Activated T-helper 17 cell treated with anti-CD3 and anti-CD28 coated beads, Interleukin-2, amount 50 U/mL, for 72 hours (primary cell): ENCODE data around the gene KEAP1. TPM values are rescaled to one million over a fixed set of nuclear protein-coding genes. Genes with fewer than 3 reads are reported as not detected.
"Not testable (repeated sequence)": the region's sequence is repeated elsewhere in the genome, so short reads cannot be mapped to it uniquely, and the experiment has no call there.

ENCODE experiments used
- ATAC-seq: fragments of 150-1000 bp; cut with Tn5 transposase; replicated peaks from 2 replicates; pipeline ENCODE4 v1.10.0; 2021; ENCODE audit warnings: mild to moderate bottlenecking, moderate library complexity
- H3K27ac Mint-ChIP-seq: one replicate; pipeline ENCODE4 v1.8.0; 2022; ENCODE audit warnings: mixed read lengths
- H3K27me3 Mint-ChIP-seq: one replicate; pipeline ENCODE4 v1.8.0; 2022; ENCODE audit warnings: mixed read lengths
- H3K36me3 Mint-ChIP-seq: one replicate; pipeline ENCODE4 v1.8.0; 2022; ENCODE audit warnings: low read depth, mild to moderate bottlenecking, mixed read lengths
- H3K4me1 Mint-ChIP-seq: one replicate; pipeline ENCODE4 v1.8.0; 2022; ENCODE audit warnings: mixed read lengths
- H3K4me3 Mint-ChIP-seq: one replicate; pipeline ENCODE4 v1.8.0; 2022; ENCODE audit warnings: mild to moderate bottlenecking, mixed read lengths
- H3K9me3 Mint-ChIP-seq: one replicate; pipeline ENCODE4 v1.8.0; 2022; ENCODE audit warnings: mixed read lengths
- total RNA-seq, 2 donors: library from RNA; stranded (reverse); gene quantifications; one replicate each; pipeline ENCODE4 v1.2.3, GENCODE V29; 2022

The KEAP1 gene
- total RNA-seq, 2 donors from 2014 or later, result 71.5 to 99.6 TPM

DNA sequence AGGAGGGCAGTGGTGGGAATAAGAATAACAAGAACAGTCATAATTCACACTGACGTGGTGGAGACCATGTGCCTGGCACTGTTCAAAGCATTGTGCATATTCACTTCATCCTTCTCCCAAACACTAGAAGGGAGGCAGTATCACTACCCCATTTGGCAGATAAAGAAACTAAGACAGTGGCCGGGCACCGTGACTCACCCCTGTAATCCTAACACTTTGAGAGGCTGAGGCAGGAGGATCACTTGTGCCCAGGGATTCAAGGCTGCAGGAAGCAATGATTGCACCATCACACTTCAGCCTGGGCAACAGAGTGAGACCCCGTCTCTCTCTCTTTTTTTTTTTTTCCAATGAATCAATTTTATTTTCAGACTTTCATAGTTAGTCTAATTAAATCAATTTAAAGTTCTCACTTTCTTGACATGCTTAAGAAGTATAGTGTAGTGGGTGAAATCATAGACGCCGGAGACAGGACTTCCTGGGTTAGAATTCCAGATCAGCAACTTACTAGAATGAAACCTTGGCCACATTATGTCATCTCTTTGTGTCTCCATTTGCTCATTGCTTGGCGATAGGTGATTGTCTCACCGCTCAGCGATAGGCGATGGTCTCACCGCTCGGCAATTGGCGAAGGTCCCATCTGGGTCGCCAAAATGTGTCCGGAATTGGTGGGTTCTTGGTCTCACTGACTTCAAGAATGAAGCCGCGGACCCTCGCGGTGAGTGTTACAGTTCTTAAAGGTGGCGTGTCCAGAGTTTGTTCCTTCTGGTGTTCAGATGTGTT, 35.2 kb upstream of the KEAP1 start:
- Mint-ChIP-seq H3K27me3 (peaks cover 8% of the 10 kb centered on the region), H3K27ac (no peak overlapping the region), H3K9me3 (no peaks in the 10 kb centered on the region), H3K4me3 (no peak overlapping the region), H3K4me1 (no peaks in the 10 kb centered on the region), H3K36me3 (no peaks in the 10 kb centered on the region)
- ATAC-seq, result no peak

GRCh38 chr19:10537668-10538067, 34.5 kb upstream of the KEAP1 start:
- Mint-ChIP-seq H3K36me3 (no peaks in the 10 kb centered on the region), H3K4me3 (no peak overlapping the region), H3K27me3 (peaks cover 8% of the 10 kb centered on the region), H3K4me1 (no peaks in the 10 kb centered on the region), H3K27ac (no peak overlapping the region), H3K9me3 (no peaks in the 10 kb centered on the region)
- ATAC-seq, result no peak

GRCh38 chr19:10535613-10536012, 32.5 kb upstream of the KEAP1 start:
- ATAC-seq, result no peak
- H3K4me1 Mint-ChIP-seq, result no peaks in the 10 kb centered on the region
- H3K27me3 Mint-ChIP-seq, result peaks cover 8% of the 10 kb centered on the region
- H3K4me3 Mint-ChIP-seq, result no peak overlapping the region
- H3K27ac Mint-ChIP-seq, result no peak overlapping the region
- no peaks in the 10 kb centered on the region for H3K36me3 Mint-ChIP-seq
- no peaks in the 10 kb centered on the region for H3K9me3 Mint-ChIP-seq

DNA sequence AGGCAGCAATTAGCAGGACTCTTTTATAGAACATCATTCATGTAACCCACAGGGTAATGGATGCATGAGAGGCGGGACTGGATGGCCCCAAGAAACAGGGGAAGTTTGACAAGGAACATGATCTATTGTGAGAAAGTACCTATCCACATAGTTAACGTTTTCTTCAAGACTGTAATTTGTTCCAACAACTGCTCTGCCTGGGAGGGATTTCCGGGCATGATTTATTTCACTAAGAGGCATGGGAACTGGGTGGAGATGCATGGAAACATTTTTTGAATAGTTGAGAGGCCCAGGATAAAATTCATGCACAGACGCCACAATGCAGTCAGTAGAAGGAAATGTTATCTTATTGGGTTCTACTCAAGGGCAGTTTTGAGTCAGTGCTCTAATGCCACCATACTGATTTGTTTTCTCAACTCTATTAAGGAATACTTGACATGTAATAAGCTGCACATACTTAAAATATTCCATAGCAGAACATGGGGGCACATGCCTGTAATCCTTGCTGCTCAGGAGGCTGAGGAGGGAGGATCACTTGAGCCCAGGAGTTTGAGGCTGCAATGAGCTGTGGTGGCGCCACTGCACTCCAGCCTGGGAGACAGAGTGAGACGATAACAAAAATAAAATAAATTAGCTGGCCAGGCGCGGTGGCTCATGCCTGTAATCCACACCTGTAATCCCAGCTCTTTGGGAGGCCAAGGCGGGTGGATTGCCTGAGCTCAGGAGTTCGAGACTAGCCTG, 30.7 kb upstream of the KEAP1 start:
- H3K27ac Mint-ChIP-seq, result no peak overlapping the region
- H3K36me3 Mint-ChIP-seq, result no peaks in the 10 kb centered on the region
- peaks cover 8% of the 10 kb centered on the region for H3K27me3 Mint-ChIP-seq
- no peak for ATAC-seq
- H3K4me1 Mint-ChIP-seq, result no peaks in the 10 kb centered on the region
- H3K9me3 Mint-ChIP-seq, result no peaks in the 10 kb centered on the region
- H3K4me3 Mint-ChIP-seq, result no peak overlapping the region

DNA sequence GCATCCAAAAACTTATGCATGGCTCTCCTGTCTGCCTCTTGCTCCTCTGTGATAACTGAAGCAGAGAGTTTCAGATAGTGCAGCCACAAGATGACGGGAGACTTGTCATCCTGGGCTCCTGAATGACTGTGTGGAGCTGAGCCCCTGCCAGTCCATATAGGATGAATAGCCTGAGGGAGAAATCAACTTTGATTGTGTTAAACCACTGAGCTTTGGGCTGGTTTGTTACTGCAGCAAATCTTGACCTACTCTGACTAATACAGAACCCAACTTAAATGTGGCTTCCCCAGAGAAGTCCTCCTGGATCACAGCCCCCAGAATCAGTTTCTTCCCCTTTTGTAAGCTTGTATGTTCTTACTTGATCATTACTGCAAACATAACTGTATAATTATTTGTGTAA, 29.3 kb upstream of the KEAP1 start:
- H3K4me1 Mint-ChIP-seq, result no peaks in the 10 kb centered on the region
- no peaks in the 10 kb centered on the region for H3K9me3 Mint-ChIP-seq
- ATAC-seq, result peak; percentile 52
- peaks cover 5% of the 10 kb centered on the region for H3K27me3 Mint-ChIP-seq
- no peak overlapping the region for H3K4me3 Mint-ChIP-seq
- no peaks in the 10 kb centered on the region for H3K36me3 Mint-ChIP-seq
- H3K27ac Mint-ChIP-seq, result no peak overlapping the region

- not testable (repeated sequence) for H3K27ac Mint-ChIP-seq, ATAC-seq, H3K4me1 Mint-ChIP-seq, H3K27me3 Mint-ChIP-seq, H3K9me3 Mint-ChIP-seq, H3K4me3 Mint-ChIP-seq, H3K36me3 Mint-ChIP-seq
These were observed 23.7 kb upstream of the KEAP1 start for GRCh38 chr19:10526887-10527286.

DNA sequence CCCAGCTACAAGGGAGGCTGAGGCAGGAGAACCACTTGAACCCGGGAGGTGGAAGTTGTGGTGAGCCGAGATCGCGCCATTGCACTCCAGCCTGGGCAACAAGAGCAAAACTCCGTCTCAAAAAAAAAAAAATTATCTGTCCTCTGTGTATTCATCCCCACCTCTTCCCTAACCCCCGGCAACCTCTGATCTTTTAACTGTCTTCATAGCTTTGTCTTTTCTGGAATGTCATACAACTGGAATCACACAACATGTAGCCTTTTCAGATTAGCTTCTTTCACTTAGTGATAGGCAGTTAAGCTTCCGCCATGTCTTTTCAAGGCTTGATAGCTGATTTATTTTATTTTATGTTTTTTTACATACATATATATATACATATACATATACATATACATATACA, 22.5 kb upstream of the KEAP1 start:
- no peak overlapping the region for H3K27ac Mint-ChIP-seq
- H3K4me1 Mint-ChIP-seq, result no peaks in the 10 kb centered on the region
- H3K36me3 Mint-ChIP-seq, result no peaks in the 10 kb centered on the region
- ATAC-seq, result no peak
- H3K9me3 Mint-ChIP-seq, result no peaks in the 10 kb centered on the region
- peaks cover 3% of the 10 kb centered on the region for H3K27me3 Mint-ChIP-seq
- H3K4me3 Mint-ChIP-seq, result no peak overlapping the region

GRCh38 chr19:10523135-10523636, 20.0 kb upstream of the KEAP1 start:
- H3K9me3 Mint-ChIP-seq, result no peaks in the 10 kb centered on the region
- H3K4me1 Mint-ChIP-seq, result peaks cover 6% of the 10 kb centered on the region
- no peak overlapping the region for H3K4me3 Mint-ChIP-seq
- H3K36me3 Mint-ChIP-seq, result no peaks in the 10 kb centered on the region
- peaks cover 17% of the 10 kb centered on the region for H3K27me3 Mint-ChIP-seq
- no peak overlapping the region for H3K27ac Mint-ChIP-seq
- no peak for ATAC-seq

DNA sequence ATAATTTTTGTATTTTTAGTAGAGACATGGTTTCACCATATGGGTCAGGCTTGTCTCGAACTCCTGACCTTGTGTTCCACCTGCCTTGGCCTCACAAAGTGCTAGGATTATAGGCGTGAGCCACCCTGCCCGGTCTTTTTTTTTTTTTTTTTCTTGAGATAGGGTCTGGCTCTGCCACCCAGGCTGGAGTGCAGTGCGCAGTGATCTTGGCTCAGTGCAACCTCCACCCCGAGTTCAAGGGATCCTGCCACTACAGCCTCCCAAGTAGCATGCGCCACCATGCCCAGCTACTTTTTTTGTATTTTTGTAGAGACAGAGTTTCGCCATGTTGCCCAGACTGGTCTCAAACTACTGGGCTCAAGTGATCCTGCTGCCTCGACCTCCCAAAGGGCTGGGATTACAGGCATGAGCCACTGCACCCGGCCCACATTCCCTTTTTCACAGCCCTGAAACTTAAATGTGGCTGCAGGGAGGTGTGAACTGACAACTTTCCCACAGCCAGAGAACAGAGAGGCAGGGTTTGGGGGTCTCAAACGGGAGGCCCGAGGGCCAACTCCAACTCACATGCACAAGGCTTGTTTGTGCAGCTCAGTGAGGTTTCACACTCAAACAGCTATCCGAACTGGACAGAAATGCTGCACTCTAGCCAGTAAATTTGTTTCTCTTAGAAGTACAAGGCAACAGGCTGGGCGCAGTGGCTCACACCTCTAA, 18.5 kb upstream of the KEAP1 start:
- no peak overlapping the region for H3K4me3 Mint-ChIP-seq
- no peak for ATAC-seq
- no peaks in the 10 kb centered on the region for H3K36me3 Mint-ChIP-seq
- H3K27me3 Mint-ChIP-seq, result peaks cover 23% of the 10 kb centered on the region
- no peak overlapping the region for H3K27ac Mint-ChIP-seq
- H3K9me3 Mint-ChIP-seq, result no peaks in the 10 kb centered on the region
- H3K4me1 Mint-ChIP-seq, result peaks cover 9% of the 10 kb centered on the region

GRCh38 chr19:10520652-10521318, 17.6 kb upstream of the KEAP1 start:
- H3K4me3 Mint-ChIP-seq, result no peak overlapping the region
- no peaks in the 10 kb centered on the region for H3K9me3 Mint-ChIP-seq
- H3K36me3 Mint-ChIP-seq, result no peaks in the 10 kb centered on the region
- peaks cover 29% of the 10 kb centered on the region for H3K27me3 Mint-ChIP-seq
- ATAC-seq, result no peak
- no peak overlapping the region for H3K27ac Mint-ChIP-seq
- H3K4me1 Mint-ChIP-seq, result peaks cover 11% of the 10 kb centered on the region

DNA sequence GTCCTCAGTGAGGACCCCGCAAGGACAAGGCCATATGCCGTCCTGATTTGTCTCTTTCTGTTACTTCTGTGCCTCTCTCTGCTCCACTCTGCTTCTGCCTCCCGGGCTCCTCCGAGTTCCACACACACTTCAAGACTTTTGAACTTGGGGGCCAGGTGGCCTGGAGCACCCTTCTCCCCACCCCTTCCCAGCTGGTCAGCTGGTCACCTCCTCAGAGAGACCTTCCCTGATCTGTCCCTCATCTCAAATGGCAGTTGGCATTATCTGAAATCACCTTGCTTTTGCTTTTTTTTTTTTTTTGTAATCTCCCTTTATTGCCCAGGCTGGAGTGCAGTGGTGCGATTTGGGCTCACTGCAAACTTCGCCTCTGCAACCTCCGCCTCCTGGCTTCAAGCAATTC, 16.3 kb upstream of the KEAP1 start:
- Mint-ChIP-seq H3K36me3 (no peaks in the 10 kb centered on the region), H3K27ac (no peak overlapping the region), H3K4me3 (peak overlapping the region; percentile 60), H3K4me1 (peaks cover 11% of the 10 kb centered on the region), H3K27me3 (peaks cover 36% of the 10 kb centered on the region), H3K9me3 (no peaks in the 10 kb centered on the region)
- no peak for ATAC-seq

DNA sequence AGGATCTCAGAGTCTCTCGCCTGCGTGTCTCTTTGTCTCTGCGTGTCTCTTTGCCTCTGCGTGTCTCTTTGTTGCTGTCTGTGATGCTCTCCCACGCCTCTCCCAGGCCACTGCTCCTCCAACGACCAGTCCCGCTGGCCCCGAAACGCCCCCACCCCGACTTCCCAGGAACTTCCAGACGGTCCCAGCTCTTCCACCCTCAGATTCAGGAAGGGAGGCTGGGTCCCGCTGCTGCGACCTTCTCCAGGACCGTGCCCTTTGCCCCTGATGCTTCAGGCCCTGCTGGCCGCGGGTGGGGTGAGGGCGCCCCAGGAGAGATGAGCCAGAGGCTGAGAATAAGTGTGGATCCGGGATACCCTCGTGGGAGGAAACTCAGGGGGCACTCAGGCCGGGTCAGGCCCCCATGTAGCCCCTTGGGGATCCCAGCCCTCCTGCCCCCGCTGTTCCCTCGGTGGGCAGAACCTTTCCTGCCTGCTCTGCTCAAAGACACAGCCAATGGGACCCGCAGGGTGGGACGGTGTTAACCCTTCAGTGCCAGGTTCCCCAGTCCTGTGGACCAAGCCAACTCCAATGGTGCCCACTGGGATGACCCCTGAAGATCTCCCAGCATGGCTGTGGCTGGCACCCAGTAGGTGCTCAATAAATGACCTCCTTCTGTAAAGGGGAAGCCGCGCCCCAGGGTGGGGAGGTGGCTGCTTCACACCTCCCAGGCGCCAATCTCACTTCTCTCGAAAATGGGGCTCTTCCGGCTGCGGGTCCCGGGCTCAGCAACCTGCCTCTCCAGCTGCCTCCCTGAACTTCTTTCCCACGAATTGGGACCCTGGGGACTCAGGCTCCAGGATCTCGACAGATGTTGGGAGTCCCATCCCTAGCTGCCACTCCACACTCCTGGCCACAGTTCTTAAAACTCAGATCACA, 15.5 kb upstream of the KEAP1 start:
- no peaks in the 10 kb centered on the region for H3K9me3 Mint-ChIP-seq
- H3K4me1 Mint-ChIP-seq, result peaks cover 11% of the 10 kb centered on the region
- no peak for ATAC-seq
- no peaks in the 10 kb centered on the region for H3K36me3 Mint-ChIP-seq
- H3K27ac Mint-ChIP-seq, result no peak overlapping the region
- peak overlapping the region; percentile 60 for H3K4me3 Mint-ChIP-seq
- H3K27me3 Mint-ChIP-seq, result peaks cover 40% of the 10 kb centered on the region

DNA sequence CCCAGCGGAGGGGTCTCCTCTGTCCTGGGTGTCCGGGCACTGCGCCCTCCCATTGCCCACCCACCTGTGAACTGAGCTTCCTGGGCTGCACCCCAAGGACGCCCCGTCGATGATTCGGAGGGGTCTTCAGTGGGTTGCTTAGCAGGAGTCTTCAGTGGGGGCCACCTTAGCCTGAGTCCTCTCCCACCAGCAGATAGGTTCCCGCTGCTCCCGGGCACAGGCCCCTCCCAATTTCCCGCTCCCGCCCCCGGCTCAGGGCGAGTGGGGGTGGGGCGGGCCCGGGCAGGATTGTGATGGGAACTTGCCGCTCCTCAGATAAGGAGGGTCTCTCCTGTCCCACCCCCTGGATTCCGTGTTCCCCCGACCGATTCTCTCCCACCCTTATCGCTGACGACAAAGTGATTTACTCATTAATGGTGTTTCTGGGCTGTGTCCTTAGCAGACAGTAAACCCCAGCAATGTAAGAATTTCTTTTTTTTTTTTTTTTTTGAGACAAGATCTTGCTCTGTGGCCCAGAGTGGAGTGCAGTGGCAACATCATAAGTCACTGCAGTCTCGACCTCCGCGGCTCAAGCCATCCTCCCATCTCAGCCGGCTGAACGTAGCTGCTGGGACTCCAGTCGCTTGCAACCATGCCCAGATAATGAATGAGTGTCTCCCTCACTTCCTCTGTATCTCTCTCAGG, 14.7 kb upstream of the KEAP1 start:
- peak; percentile 26 for ATAC-seq
- H3K4me1 Mint-ChIP-seq, result peaks cover 11% of the 10 kb centered on the region
- H3K27me3 Mint-ChIP-seq, result peaks cover 48% of the 10 kb centered on the region
- no peaks in the 10 kb centered on the region for H3K9me3 Mint-ChIP-seq
- peak overlapping the region; percentile 60 for H3K4me3 Mint-ChIP-seq
- no peak overlapping the region for H3K27ac Mint-ChIP-seq
- no peaks in the 10 kb centered on the region for H3K36me3 Mint-ChIP-seq
